ENCODE results near the gene C14orf93. TPM values are rescaled to one million over a fixed set of nuclear protein-coding genes. Genes with fewer than 3 reads are reported as not detected.

Gene C14orf93
- total RNA-seq, 1 experiment from 2014 or later = 8.2 TPM

- Histone ChIP-seq H3K18ac (ENCODE audit: insufficient read length, low read depth, low read length) (peak overlapping the region; percentile 45), H3T11ph (ENCODE audit: low read length) (peak overlapping the region; percentile 13), H3K9me3 (ENCODE audit: control insufficient read depth, low read depth, low read length) (no peaks in the 10 kb centered on the region), H3K14ac (ENCODE audit: insufficient read depth, low read length) (peak overlapping the region; percentile 76), H3K23ac (ENCODE audit: insufficient read length, low read depth, low read length) (no peak overlapping the region), H3K27me3 (ENCODE audit: insufficient read depth, low read length) (no peaks in the 10 kb centered on the region), H4K8ac (replicated peaks; ENCODE audit: insufficient read length, low read depth, low read length) (no peak overlapping the region), H2AK5ac (ENCODE audit: insufficient read length, low read length) (no peak overlapping the region), H4K91ac (ENCODE audit: insufficient read length, low read depth, low read length) (peak overlapping the region; percentile 56), H2AFZ (ENCODE audit: low read length) (no peak overlapping the region), H3K4me2 (ENCODE audit: insufficient read depth, insufficient read length, low read length) (peak overlapping the region; percentile 28), H2BK20ac (ENCODE audit: low read depth, low read length, poor library complexity, severe bottlenecking) (no peak overlapping the region), H3K23me2 (ENCODE audit: insufficient read length, low read depth, low read length, poor library complexity, severe bottlenecking) (peaks cover 15% of the 10 kb centered on the region), H4K20me1 (ENCODE audit: control insufficient read depth, insufficient read depth, insufficient read length) (peaks cover 3% of the 10 kb centered on the region), H3K4ac (ENCODE audit: low read depth, low read length) (peak overlapping the region; percentile 10), H4K5ac (ENCODE audit: insufficient read length, low read depth, low read length) (no peak overlapping the region), H3K79me2 (ENCODE audit: insufficient read depth, low read length) (0 out of 2 replicates have a peak, but pooled peaks cover 2% of the 10 kb centered on the region), H3K4me1 (ENCODE audit: insufficient read depth, low read length) (peaks cover 20% of the 10 kb centered on the region), H2BK12ac (ENCODE audit: insufficient read length, low read depth, low read length) (peak overlapping the region; percentile 12), H3K9ac (ENCODE audit: extremely low read depth, insufficient read length, low read length) (peak overlapping the region; percentile 21), H3K27ac (ENCODE audit: insufficient read length, low read depth, low read length) (peak overlapping the region; percentile 77), H3K56ac (ENCODE audit: insufficient read length, low read depth, low read length) (no peak overlapping the region), H2BK15ac (ENCODE audit: low read depth, low read length) (no peak overlapping the region), H2BK120ac (ENCODE audit: low read depth, low read length, poor library complexity, severe bottlenecking) (no peak overlapping the region), H3K79me1 (ENCODE audit: insufficient read depth, low read depth, low read length, poor library complexity, severe bottlenecking) (no peaks in the 10 kb centered on the region), H2BK5ac (ENCODE audit: insufficient read length, low read length) (peak overlapping the region; percentile 60)
- TF ChIP-seq, protein P1, sequence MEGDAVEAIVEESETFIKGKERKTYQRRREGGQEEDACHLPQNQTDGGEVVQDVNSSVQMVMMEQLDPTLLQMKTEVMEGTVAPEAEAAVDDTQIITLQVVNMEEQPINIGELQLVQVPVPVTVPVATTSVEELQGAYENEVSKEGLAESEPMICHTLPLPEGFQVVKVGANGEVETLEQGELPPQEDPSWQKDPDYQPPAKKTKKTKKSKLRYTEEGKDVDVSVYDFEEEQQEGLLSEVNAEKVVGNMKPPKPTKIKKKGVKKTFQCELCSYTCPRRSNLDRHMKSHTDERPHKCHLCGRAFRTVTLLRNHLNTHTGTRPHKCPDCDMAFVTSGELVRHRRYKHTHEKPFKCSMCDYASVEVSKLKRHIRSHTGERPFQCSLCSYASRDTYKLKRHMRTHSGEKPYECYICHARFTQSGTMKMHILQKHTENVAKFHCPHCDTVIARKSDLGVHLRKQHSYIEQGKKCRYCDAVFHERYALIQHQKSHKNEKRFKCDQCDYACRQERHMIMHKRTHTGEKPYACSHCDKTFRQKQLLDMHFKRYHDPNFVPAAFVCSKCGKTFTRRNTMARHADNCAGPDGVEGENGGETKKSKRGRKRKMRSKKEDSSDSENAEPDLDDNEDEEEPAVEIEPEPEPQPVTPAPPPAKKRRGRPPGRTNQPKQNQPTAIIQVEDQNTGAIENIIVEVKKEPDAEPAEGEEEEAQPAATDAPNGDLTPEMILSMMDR (conservative IDR thresholded peaks at IDR 0.05) = no peak
- H3K27me3 Mint-ChIP-seq (ENCODE audit: low read depth) = no peaks in the 10 kb centered on the region; the same call in none of the 2 replicates
- H3K4me3 Mint-ChIP-seq = peak overlapping the region; percentile 51 to 70
- H3K4me1 Mint-ChIP-seq = peaks cover 45 to 55% of the 10 kb centered on the region in 2 experiments
- no peaks in the 10 kb centered on the region for H3K9me3 Mint-ChIP-seq
- DNase-seq = peak; percentile 92
- no CpG with 5 or more reads among the region's 8 CpGs for WGBS (ENCODE audit: extremely low coverage, insufficient read length, low lambda C conversion rate)
- peak overlapping the region; percentile 96 to 100 (median 98) for H3K27ac Mint-ChIP-seq
- H3K36me3 Mint-ChIP-seq (ENCODE audit: insufficient read depth in 1 of 3, low read depth in 3 of 3) = peaks cover 23 to 67% (median 65%) of the 10 kb centered on the region in 3 experiments; a peak in 6 of 7 replicates
Measured at GRCh38 chr14:22977684-22978486, 32.1 kb downstream of the C14orf93 start.

All from H9 (cell line).